ENCODE results near the gene ITGA6.

DNA sequence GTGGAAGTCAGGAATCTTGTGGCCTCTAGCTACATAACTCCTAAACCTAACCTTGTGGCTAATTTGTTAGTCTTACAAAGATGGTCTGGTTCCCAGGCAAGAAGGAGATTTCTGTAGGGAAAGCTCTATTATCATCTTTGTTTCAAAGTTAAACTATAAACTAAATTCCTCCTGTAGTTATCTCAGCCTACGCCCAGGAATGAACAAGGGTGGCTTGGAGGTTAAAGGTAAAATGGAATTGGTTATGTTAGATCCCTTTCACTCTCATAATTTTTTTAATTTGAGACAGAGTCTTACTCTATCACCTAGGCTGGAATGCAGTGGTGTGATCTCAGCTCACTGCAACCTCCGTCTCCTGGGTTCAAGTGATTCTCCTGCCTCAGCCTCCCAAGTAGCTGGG, 103.9 kb downstream of the ITGA6 start:
- no peak for TF ChIP-seq CTCF (IDR thresholded peaks at IDR 0.05 in 2 of 3, conservative IDR thresholded peaks at IDR 0.05 in 1 of 3; ENCODE audit: borderline replicate concordance in 1 of 3, insufficient read depth in 1 of 3, low read depth in 2 of 3, low read length in 2 of 3)
- no peak for TF ChIP-seq EZH2 (IDR thresholded peaks at IDR 0.05)
- no peak for TF ChIP-seq MAX (IDR thresholded peaks at IDR 0.05)
- TF ChIP-seq SIN3A (IDR thresholded peaks at IDR 0.05; ENCODE audit: low read depth) = no peak
- no peak for TF ChIP-seq RAD21 (IDR thresholded peaks at IDR 0.05; ENCODE audit: low read depth)
- TF ChIP-seq, protein P1, sequence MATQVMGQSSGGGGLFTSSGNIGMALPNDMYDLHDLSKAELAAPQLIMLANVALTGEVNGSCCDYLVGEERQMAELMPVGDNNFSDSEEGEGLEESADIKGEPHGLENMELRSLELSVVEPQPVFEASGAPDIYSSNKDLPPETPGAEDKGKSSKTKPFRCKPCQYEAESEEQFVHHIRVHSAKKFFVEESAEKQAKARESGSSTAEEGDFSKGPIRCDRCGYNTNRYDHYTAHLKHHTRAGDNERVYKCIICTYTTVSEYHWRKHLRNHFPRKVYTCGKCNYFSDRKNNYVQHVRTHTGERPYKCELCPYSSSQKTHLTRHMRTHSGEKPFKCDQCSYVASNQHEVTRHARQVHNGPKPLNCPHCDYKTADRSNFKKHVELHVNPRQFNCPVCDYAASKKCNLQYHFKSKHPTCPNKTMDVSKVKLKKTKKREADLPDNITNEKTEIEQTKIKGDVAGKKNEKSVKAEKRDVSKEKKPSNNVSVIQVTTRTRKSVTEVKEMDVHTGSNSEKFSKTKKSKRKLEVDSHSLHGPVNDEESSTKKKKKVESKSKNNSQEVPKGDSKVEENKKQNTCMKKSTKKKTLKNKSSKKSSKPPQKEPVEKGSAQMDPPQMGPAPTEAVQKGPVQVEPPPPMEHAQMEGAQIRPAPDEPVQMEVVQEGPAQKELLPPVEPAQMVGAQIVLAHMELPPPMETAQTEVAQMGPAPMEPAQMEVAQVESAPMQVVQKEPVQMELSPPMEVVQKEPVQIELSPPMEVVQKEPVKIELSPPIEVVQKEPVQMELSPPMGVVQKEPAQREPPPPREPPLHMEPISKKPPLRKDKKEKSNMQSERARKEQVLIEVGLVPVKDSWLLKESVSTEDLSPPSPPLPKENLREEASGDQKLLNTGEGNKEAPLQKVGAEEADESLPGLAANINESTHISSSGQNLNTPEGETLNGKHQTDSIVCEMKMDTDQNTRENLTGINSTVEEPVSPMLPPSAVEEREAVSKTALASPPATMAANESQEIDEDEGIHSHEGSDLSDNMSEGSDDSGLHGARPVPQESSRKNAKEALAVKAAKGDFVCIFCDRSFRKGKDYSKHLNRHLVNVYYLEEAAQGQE (IDR thresholded peaks at IDR 0.05; ENCODE audit: low read depth) = no peak
- TF ChIP-seq EGR1 (IDR thresholded peaks at IDR 0.05; ENCODE audit: low read depth) = no peak
- no peak for TF ChIP-seq POLR2AphosphoS5 (IDR thresholded peaks at IDR 0.05; ENCODE audit: low read depth, low read length)

Measured in HCT116 (cell line).